Stimulated activated CD8-positive, alpha-beta memory T cell treated with anti-CD3 and anti-CD28 coated beads, Interleukin-15, amount 100 ng/mL, for 4 hours (primary cell): ENCODE data around the gene EGFL7.

ENCODE experiments used
- DNase-seq, 2 donors: peaks; one replicate each; pipeline ENCODE4 v3.0.0-alpha.2; 2020; ENCODE audit warnings: low read depth in 2 of 2

EGFL7 gene

DNA sequence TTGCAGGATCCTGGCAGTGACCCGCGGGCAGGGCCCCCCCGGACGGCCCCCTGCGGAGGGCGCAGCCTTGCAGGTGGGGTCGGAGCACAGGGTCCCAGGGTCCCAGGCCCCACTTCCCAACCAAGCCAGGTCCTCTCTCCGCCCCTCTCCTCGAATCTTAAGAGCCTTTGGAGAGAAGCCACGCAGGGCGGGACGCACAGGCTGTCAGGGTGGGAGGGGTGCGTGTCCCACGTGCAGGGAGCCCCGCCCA lies 18.4 kb upstream of the EGFL7 start:
- no peak for DNase-seq

DNA sequence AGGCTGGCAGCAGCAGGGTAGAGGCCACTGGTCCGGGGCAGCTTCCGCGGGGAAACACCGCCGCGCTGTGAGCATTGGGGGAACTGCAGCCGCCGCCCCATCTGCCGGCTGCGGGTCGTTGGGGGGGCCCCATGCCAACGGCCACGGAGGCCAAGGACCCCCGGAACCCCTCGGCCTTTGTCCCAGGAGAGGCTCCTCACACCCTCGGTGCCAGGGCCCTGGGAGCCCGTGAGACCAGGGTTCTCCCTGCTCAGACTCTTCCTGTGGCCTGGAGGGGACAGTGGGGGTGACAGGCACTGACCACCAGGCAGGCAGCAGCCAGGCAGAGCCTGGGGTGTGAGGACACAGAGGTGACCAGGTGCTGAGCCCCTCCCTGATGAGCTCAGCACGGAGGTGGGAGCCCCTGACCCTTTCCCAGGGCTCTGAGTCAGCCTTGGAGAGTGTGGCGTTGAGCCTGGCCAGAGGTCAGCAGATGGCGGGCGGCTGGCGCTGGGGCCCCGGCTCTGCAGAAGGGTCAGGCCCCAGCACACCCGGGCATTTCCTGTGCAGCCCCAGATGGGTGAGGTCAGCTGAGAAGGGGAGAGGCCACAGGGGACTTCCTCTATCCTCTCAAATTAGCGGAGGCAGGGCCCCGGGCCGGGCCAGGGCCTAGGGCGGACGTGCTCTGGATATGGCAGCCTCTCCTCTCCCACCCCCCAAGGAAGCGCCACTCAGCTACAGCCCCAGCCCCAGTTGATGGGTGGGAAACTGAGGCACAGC lies 17.9 kb upstream of the EGFL7 start:
- DNase-seq = peak; percentile 46 to 50

GRCh38 chr9:136645352-136645902 lies 17.3 kb upstream of the EGFL7 start:
- DNase-seq = no peak

DNA sequence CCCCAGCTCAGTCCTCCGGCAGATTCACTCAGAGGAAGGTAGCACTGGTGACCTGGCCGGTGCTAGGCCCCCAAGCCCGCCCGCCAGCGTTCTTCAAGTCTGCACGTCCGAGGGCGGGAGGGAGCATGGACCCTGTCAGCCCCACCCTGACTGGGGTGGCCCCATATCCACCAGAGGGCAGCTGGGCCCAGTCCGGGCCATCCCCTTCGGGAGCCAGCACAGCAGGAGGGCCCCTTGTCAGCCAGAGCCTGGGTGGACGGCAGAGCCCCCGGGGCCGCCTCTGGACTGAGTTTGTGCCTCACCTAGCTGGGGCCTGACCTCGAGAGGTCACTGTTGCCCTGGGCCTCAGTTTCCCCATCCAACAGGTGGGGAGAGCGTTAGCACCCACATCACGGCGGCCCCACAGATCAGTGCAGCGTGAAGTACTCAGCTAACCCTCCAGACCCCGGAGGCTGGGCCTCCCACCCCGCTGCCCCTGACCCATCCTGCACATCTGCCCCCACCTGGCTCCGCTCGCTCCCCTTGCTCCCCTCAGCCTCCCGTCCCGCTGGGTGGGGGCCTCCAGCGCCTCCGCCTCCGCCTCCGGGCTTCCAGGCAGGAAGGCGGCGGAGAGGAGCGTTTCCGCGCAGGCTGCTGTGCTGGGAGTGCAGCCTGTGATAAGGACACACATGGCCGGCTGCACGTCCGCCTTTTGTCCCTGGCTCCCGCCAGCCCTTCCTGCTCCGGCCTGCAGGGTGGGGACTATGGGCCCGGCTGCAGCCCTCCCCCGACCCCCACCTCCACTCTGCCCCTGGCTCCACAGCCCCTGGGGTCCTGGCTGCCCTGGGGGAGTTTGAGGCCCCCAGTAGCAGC lies 16.6 kb upstream of the EGFL7 start:
- DNase-seq = no peak

- no peak for DNase-seq
Observed at GRCh38 chr9:136646827-136647711, 15.6 kb upstream of the EGFL7 start.

DNA sequence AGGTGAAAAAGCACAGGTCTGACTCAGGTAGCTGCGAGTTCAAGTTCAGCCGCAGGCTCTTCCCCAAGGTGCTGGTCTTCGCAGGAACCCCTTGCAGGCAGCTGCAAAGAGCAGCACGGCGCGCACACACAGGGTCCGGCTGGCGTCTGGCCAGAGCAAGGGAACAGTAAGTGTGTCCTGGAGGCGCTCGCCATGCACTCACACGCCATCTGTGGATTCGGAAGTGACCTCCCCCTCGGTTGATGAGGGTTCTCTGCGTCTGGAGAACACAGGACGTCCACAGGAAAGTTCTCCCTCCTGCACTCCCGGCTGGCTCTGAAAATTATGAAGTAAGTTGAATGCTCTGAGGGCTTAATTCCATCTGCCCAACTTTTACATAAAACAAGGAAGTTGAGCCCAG lies 14.0 kb upstream of the EGFL7 start:
- no peak for DNase-seq

DNA sequence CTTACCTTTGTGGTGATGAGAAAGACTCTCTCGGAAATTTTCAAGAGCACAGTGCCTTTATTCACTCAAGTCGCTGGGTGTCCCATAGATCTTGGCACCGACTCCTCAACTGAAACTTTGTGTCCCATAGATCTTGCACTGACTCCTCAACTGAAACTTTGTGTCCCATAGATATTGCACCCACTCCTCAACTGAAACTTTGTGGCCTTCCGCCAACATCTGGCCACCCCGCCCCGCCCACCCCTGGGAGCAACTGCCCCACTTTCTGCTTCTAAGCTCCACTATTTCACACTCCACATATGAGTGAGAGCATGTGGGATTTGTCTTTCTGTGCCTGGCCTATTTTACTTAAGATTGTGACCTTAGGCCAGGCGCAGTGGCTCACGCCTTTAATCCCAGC lies 12.7 kb upstream of the EGFL7 start:
- DNase-seq = no peak

DNA sequence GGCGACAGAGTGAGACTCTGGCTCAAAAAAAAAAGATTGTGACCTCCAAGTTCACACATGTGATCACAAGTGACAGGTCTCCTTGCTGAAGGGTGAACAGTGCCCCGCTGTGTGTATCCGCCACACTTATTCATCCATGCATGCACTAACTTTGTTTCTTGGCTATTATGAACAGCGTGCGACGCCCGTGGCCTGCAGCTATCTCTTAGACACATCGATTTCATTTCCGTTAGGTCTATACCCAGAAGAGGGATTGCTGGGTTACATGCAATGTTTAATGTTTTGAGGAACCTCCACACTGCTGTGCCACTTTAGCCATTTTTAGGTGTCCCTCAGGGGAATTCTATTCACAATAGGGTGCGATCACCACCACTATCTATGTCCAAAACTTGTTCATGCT lies 12.1 kb upstream of the EGFL7 start:
- no peak for DNase-seq

- DNase-seq = no peak
Observed at GRCh38 chr9:136651860-136652259, 10.9 kb upstream of the EGFL7 start.

DNA sequence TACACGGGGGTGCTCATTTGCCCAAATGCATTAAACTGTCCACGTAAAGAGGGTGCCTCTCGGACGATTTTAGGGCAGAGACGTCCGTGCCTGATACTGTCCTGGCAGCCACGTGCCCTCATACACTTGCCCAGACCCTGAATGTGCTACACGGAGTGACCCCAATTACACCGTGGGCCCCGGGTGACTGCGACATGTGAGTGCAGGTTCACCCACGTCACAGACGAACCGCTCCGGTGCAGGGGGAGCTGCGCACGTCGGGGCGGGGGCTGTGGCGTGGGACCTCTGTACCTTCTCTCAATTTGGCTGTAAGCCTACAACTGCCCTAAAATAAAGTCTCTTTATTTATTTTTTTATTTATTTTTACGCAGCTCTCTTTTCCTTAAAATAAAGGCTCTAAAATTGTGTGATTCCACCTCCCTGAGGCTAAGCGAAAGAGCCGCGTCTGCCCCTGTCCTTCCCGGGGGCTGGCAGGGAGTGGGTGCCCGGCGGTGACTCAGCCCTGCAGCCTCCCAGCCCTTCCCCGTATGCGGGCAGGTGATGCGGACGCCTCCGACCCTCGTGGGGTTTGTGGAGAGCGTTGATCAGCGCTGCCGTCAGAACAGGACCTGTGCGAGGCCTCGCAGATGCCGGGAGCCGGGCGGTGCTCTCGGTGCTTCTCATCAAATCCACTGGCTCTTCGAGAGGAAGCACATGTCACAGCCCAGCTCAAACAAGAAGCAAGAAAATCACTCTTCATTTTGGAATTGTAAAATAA lies 9.2 kb upstream of the EGFL7 start:
- DNase-seq = no peak

GRCh38 chr9:136654820-136655535 lies 7.7 kb upstream of the EGFL7 start:
- no peak for DNase-seq

GRCh38 chr9:136655536-136656182 lies 7.1 kb upstream of the EGFL7 start:
- no peak for DNase-seq

DNA sequence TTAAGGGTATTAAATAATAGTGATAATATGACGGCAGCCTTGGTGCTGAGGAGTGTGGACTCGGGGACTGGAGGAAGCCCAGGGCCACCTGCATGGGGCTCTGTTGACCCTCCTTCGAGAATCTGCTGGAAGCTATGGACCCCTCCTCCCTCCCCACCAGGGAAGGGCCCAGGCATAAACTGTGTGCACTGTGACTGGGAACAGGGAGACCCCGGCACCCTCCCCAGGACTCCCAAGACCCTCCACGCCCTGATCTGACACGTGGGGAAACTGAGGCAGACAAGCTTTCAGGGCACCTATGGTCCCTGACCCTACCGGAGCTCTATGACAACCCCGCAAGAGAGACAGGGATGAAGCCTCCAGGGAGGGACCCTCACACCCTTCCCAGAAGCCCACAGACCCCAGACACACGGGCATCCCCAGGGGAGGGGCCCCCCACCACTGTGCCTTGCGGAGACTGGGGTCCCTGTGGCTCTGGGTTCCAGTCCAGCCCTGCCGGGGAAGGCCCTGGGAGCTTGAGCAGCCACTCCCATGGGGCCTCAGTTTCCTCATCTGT lies 6.5 kb upstream of the EGFL7 start:
- DNase-seq = no peak

DNA sequence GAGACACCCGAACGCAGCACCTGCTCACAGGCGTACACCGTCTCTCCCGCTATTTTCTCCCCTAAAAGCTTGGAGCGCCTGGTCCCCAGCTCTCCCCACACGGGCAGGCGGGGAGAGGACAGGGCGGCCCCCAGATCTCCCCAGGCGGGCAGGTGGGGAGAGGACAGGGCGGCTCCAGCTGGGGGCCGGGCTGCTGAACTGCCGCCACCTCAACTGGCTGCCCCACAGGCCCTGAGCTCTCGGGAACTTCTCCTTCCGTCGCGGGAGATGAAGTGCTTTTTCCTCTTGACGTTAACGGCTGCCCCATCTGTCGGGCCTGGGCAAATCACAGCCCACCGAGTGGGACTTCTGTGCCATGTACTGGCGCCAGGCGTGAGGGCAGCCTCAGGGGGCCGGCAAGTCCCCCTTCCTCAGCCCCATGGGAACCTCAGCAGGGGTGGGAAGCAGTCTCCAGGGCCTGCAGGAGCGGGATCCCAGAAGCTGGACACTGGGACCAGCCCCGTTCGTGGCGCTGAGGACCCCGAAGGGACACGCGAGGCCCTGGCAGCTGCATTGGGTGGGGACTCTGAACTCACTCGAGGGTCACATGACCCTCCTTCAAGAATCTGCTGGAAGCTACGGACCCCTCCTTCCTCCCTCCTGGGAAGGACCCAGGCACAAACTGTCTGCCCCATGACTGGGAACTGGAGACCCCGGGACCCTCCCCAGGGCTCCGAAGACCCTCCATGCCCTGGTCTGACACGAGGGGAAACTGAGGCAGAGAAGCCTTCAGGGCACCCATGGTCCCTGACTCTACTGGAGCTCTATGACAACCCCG lies 5.7 kb upstream of the EGFL7 start:
- no peak for DNase-seq

DNA sequence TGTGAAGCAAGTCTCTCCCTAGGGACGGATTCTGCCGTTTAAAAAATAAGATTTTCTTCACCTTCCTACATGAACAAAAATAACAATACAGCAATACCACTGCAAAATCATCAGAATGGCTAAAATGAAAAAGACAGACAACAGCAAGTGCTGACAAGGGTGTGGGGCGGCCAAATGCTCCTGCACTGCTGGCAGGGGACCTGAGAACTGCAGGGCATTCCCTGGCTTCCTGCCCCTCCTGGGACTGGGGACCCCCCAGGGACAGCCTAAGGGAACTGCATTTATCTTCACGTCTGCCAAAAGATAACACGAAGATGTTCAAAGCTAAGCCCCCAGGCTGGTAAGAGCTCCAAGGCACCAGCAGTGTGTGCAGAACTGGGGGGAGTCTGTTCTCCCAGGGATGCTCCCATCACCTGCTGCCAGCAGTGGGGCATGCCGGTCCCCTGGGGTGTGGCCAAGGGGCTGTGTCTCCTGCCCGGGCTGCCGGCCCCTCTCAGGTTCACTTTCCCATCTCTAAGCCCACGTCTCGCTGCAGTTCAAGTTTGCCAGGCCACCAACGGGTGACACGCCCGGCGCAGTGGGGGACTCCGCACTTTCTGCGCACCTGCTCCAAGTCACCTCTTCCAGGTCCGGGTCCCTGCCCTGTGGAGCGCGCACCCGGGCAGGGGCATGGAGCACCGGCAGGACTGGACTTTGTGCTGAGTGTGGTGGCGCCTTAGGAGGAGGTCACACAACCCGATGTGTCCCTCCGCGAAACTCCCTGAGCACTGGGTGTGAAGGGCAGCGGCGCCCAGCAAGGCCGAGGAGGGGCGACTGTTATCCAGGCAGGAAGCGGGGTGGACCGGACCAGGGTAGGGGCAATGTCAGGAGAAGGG lies 4.5 kb upstream of the EGFL7 start:
- no peak for DNase-seq

DNA sequence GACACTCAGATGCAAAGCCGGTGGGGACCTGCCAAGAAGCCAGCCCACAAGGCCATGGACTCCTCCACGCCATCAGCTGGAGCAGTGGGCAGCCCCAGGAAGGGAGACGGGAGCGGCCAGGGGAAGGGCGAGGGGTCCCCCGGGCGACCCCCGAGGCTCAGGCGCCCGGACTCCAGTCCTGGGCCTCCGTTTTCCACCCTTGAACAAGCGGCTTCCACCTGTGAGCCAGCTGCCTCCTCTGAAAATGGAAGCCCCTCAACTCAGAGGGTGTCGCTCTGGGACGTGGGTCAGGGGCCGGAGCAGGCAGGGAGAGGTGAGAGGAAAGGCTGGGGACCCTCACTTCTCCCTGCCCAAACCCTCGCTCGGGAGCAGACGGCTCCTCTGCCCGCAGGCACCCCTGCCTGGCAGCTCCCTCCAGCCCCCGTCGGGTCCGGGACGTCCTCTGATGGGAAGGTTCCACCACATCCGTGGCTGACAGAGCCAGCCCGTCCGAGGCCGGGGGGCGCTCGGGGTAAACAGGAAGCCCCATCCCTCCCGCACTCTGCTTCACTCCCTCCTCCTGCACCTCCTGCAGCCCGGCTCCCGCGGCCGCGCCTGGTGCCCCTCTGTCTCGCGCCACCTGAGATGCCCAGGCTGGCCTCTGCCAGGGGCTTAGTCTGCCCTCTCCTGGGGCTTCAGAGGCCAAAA lies 3.7 kb upstream of the EGFL7 start:
- no peak for DNase-seq
